ENCODE data around the gene NMRK2. TPM values are rescaled to one million over a fixed set of nuclear protein-coding genes. Genes with fewer than 3 reads are reported as not detected.

NMRK2 gene
- total RNA-seq, 1 donor from 2014 or later, result 1.4 TPM

DNA sequence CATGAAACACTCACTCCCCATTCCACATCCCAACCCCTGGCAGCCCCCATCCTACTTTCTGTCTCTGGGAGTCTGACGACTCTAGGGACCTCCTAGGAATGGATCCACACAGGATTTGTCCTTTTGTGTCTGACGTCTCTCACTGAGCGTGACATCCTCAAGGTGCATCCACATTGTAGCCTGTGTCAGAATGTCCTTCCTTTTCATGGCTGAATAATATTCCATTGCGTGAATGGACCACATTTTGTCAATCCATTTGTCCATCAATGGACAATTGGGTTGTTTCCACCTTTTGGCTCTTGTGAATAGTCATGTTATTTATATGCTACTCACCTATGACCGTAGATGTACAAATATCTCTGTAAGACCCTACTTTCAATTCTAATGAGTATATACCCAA lies 16.8 kb upstream of the NMRK2 start:
- Mint-ChIP-seq H3K4me1 (ENCODE audit: unreplicated experiment) (no peaks in the 10 kb centered on the region), H3K27ac (ENCODE audit: unreplicated experiment) (no peak overlapping the region), H3K36me3 (ENCODE audit: low read depth, unreplicated experiment) (peaks cover 3% of the 10 kb centered on the region), H3K27me3 (ENCODE audit: unreplicated experiment) (peaks cover 3% of the 10 kb centered on the region), H3K9me3 (ENCODE audit: unreplicated experiment) (no peaks in the 10 kb centered on the region), H3K4me3 (ENCODE audit: unreplicated experiment) (no peak overlapping the region)
- DNase-seq (ENCODE audit: low spot score), result no peak
- TF ChIP-seq CTCF (IDR thresholded peaks at IDR 0.05; ENCODE audit: unreplicated experiment), result no peak

DNA sequence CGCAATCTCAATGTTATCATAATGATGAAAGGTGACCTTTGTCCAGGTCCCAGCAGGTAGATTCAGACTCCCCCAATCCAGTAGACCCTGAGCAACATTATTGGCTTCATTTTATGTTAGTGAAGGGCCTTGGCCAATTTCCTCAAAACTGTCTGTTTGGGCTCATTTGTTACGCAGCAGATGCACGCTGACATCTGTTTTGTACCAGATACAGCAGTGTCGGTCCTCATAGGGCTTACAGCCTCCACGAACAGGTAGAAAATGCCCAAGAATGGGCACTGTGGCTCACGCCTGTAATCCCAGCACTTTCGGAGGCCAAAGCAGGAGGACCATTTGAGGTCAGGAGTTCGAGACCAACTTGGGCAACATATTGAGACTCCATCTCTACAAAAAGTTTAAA lies 13.1 kb upstream of the NMRK2 start:
- H3K27me3 Mint-ChIP-seq (ENCODE audit: unreplicated experiment), result peaks cover 3% of the 10 kb centered on the region
- H3K4me1 Mint-ChIP-seq (ENCODE audit: unreplicated experiment), result no peaks in the 10 kb centered on the region
- no peak overlapping the region for H3K4me3 Mint-ChIP-seq (ENCODE audit: unreplicated experiment)
- no peak overlapping the region for H3K27ac Mint-ChIP-seq (ENCODE audit: unreplicated experiment)
- DNase-seq (ENCODE audit: low spot score), result no peak
- no peaks in the 10 kb centered on the region for H3K9me3 Mint-ChIP-seq (ENCODE audit: unreplicated experiment)
- H3K36me3 Mint-ChIP-seq (ENCODE audit: low read depth, unreplicated experiment), result peaks cover 12% of the 10 kb centered on the region
- TF ChIP-seq CTCF (IDR thresholded peaks at IDR 0.05; ENCODE audit: unreplicated experiment), result no peak

GRCh38 chr19:3923096-3923758 lies 9.6 kb upstream of the NMRK2 start:
- no peak for TF ChIP-seq CTCF (IDR thresholded peaks at IDR 0.05; ENCODE audit: unreplicated experiment)
- Mint-ChIP-seq H3K27ac (ENCODE audit: unreplicated experiment) (no peak overlapping the region), H3K4me3 (ENCODE audit: unreplicated experiment) (peak overlapping the region; percentile 38), H3K4me1 (ENCODE audit: unreplicated experiment) (no peaks in the 10 kb centered on the region), H3K27me3 (ENCODE audit: unreplicated experiment) (peaks cover 5% of the 10 kb centered on the region), H3K9me3 (ENCODE audit: unreplicated experiment) (no peaks in the 10 kb centered on the region), H3K36me3 (ENCODE audit: low read depth, unreplicated experiment) (peaks cover 14% of the 10 kb centered on the region)
- DNase-seq (ENCODE audit: low spot score), result no peak

DNA sequence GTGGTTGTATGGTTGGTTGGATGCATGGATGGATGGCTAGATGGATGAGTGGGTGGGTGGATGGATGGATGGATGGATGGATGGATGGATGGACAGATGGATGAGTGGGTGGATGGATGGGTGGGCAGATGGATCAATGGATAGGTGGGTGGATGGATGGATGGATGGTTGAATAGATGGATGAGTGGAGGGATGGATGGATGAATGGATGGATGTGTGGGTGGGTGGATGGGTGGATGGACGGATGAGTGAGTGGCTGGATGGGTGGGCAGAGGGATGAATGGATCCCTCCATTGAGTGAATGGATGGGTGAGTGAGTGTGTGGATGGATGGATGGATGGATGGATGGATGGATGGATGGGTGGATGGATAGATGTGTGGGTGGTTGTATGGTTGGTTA lies 9.0 kb upstream of the NMRK2 start:
- H3K9me3 Mint-ChIP-seq (ENCODE audit: unreplicated experiment), result no peaks in the 10 kb centered on the region
- H3K27me3 Mint-ChIP-seq (ENCODE audit: unreplicated experiment), result peaks cover 5% of the 10 kb centered on the region
- TF ChIP-seq CTCF (IDR thresholded peaks at IDR 0.05; ENCODE audit: unreplicated experiment), result no peak
- H3K36me3 Mint-ChIP-seq (ENCODE audit: low read depth, unreplicated experiment), result peaks cover 14% of the 10 kb centered on the region
- no peaks in the 10 kb centered on the region for H3K4me1 Mint-ChIP-seq (ENCODE audit: unreplicated experiment)
- H3K27ac Mint-ChIP-seq (ENCODE audit: unreplicated experiment), result no peak overlapping the region
- H3K4me3 Mint-ChIP-seq (ENCODE audit: unreplicated experiment), result peak overlapping the region; percentile 38
- DNase-seq (ENCODE audit: low spot score), result no peak

DNA sequence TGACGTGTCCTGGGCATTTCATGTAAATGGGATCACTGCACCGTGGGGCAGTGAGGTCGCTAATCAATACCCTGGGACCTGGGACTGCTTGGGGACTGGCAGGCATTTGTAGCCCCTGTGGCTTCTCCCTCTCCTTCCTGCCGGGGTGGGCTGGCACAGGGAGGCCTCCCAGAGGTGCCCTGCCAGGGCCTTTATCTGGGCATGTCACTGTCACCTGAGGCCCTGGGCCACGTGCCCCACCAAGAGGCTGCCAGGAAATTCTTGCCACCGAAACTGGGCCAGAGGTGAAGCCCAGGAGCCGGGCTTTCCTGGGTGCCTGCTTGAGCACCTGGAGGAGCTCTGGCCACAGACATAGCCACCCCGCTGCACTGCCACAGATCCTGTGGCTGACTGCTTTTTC lies 1.8 kb upstream of the NMRK2 start:
- no peaks in the 10 kb centered on the region for H3K4me1 Mint-ChIP-seq (ENCODE audit: unreplicated experiment)
- DNase-seq (ENCODE audit: low spot score), result no peak
- H3K27ac Mint-ChIP-seq (ENCODE audit: unreplicated experiment), result no peak overlapping the region

More for the DNA sequence above, 1.8 kb upstream of the NMRK2 start:
- H3K9me3 Mint-ChIP-seq (ENCODE audit: unreplicated experiment), result no peaks in the 10 kb centered on the region
- no peak for TF ChIP-seq CTCF (IDR thresholded peaks at IDR 0.05; ENCODE audit: unreplicated experiment)
- no peak overlapping the region for H3K4me3 Mint-ChIP-seq (ENCODE audit: unreplicated experiment)
- peaks cover 12% of the 10 kb centered on the region for H3K27me3 Mint-ChIP-seq (ENCODE audit: unreplicated experiment)
- H3K36me3 Mint-ChIP-seq (ENCODE audit: low read depth, unreplicated experiment), result no peaks in the 10 kb centered on the region
